Measurements from ENCODE around the gene LRP8. TPM values are rescaled to one million over a fixed set of nuclear protein-coding genes. Genes with fewer than 3 reads are reported as not detected.

Gene LRP8
- total and polyA plus RNA-seq, 9 of the 15 experiments (the other 6 are each of a cell fraction or from before 2014, with no cell fraction given): 7.1 to 56.1 (median 31.3) TPM

- TF ChIP-seq USF2 (CRISPR knock-in tag; IDR thresholded peaks at IDR 0.05) (no peak), EWSR1 (IDR thresholded peaks at IDR 0.05; ENCODE audit: borderline replicate concordance, low read depth, partially characterized antibody) (no peak), FOXO4 (CRISPR knock-in tag; IDR thresholded peaks at IDR 0.05) (no peak), GTF2F1 (IDR thresholded peaks at IDR 0.05; ENCODE audit: low read depth, low read length) (peak; percentile 17; the same call in 1 of the 2 replicates), TFAP4 (CRISPR knock-in tag; IDR thresholded peaks at IDR 0.05; ENCODE audit: borderline replicate concordance) (peak; percentile 99), OTX1 (CRISPR knock-in tag; IDR thresholded peaks at IDR 0.05) (no peak), NFRKB (IDR thresholded peaks at IDR 0.05; ENCODE audit: low read depth) (peak; percentile 74; the same call in 1 of the 2 replicates), PYGO2 (tag; IDR thresholded peaks at IDR 0.05) (no peak), HES1 (IDR thresholded peaks at IDR 0.05; ENCODE audit: low read depth) (no peak), ZNF644 (tag; IDR thresholded peaks at IDR 0.05; ENCODE audit: low read depth) (no peak), ATF3 (IDR thresholded peaks at IDR 0.05) (peak; percentile 90), ATF3 (CRISPR knock-in tag; conservative IDR thresholded peaks at IDR 0.05) (no peak), TBP (optimal IDR thresholded peaks at IDR 0.05; ENCODE audit: low read depth, low read length) (peak; percentile 77), PHTF2 (CRISPR knock-in tag; IDR thresholded peaks at IDR 0.05) (no peak), ZNF263 (CRISPR knock-in tag; IDR thresholded peaks at IDR 0.05; ENCODE audit: borderline replicate concordance) (peak; percentile 32; the same call in 1 of the 2 replicates), RNF2 (IDR thresholded peaks at IDR 0.05) (peak; percentile 86), HNRNPUL1 (IDR thresholded peaks at IDR 0.05; ENCODE audit: low read length) (no peak), TCF7 (IDR thresholded peaks at IDR 0.05; ENCODE audit: borderline replicate concordance) (peak; percentile 79; the same call in 1 of the 2 replicates), SMAD2 (IDR thresholded peaks at IDR 0.05; ENCODE audit: low read depth, low read length) (no peak), ETV6 (IDR thresholded peaks at IDR 0.05; ENCODE audit: borderline replicate concordance in 1 of 2, low read depth in 2 of 2, low read length in 1 of 2) (no peak; a peak in 1 of 4 replicates), ETV6 (CRISPR knock-in tag; IDR thresholded peaks at IDR 0.05; ENCODE audit: borderline replicate concordance) (no peak), SPI1 (IDR thresholded peaks at IDR 0.05; ENCODE audit: borderline replicate concordance, low read depth, low read length) (peak; percentile 52; the same call in 1 of the 2 replicates), ZNF57 (CRISPR knock-in tag; IDR thresholded peaks at IDR 0.05) (no peak), ZNF174 (CRISPR knock-in tag; IDR thresholded peaks at IDR 0.05) (no peak)
Measured at GRCh38 chr1:53238197-53239155, 89.4 kb downstream of the LRP8 start, which contains the start of gene MAGOH (continued).

All from K562 (cell line).